Large intestine (tissue), 3 donors: ENCODE data around the gene POU2AF3. TPM values are rescaled to one million over a fixed set of nuclear protein-coding genes. Genes with fewer than 3 reads are reported as not detected.
"Not testable (repeated sequence)": the region's sequence is repeated elsewhere in the genome, so short reads cannot be mapped to it uniquely, and the experiment has no call there.

Source experiments
- DNase-seq, 2 donors: peaks; one replicate each; pipeline versions ENCODE4 v3.0.0 to v3.0.0-alpha.2; 2013
- H3K27ac ChIP-seq: one replicate; pipeline ENCODE4 v1.5.1; 2013; ENCODE audit warnings: low read length
- H3K27me3 ChIP-seq: 2 replicates; pipeline ENCODE4 v1.6.1; 2013; ENCODE audit warnings: low read length; ENCODE audit not compliant: control insufficient read depth, insufficient read depth
- H3K36me3 ChIP-seq: 2 replicates; pipeline ENCODE4 v1.6.1; 2013; ENCODE audit warnings: low read length; ENCODE audit not compliant: control insufficient read depth, insufficient read depth
- H3K4me1 ChIP-seq: one replicate; pipeline ENCODE4 v1.6.1; 2013; ENCODE audit warnings: low read length; ENCODE audit not compliant: control insufficient read depth, insufficient read depth
- H3K4me3 ChIP-seq: one replicate; pipeline ENCODE4 v1.5.1; 2013; ENCODE audit warnings: low read length
- H3K9me3 ChIP-seq: one replicate; pipeline ENCODE4 v1.6.1; 2013; ENCODE audit warnings: mild to moderate bottlenecking, low read depth, low read length, moderate library complexity; ENCODE audit not compliant: control insufficient read depth
- WGBS: methylation state at CpG from one replicate; pipeline ENCODE4 v1.1.5; 2013; ENCODE audit warnings: low lambda C conversion rate; ENCODE audit not compliant: insufficient coverage; 5-methylcytosine and 5-hydroxymethylcytosine counted together
- polyA plus RNA-seq: library from polyadenylated mRNA; unstranded; fragments of 120-200 nt; gene quantifications from one replicate; pipeline ENCODE4 v1.2.1, GENCODE V29; 2013

Gene POU2AF3
- polyA plus RNA-seq, 1 donor: 17.2 TPM

DNA sequence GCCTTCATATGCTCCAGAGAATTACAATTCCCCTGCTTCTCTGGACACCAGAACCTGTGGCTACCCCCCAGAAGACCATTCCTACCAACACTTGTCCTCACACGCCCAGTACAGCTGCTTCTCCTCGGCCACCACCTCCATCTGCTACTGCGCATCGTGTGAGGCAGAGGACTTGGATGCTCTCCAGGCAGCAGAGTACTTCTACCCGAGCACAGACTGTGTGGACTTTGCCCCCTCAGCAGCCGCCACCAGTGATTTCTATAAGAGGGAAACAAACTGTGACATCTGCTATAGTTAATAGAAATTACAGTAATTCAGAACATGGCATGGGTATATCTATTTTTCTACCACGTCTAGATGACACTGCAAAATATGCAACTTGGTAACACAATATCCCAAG, 9.8 kb downstream of the POU2AF3 start:
- no peak overlapping the region for H3K4me3 ChIP-seq
- 0% methylated on average over 1 of the region's 7 CpGs for whole genome bisulfite sequencing
- peak; percentile 81 to 90 for DNase-seq
- peaks cover 14% of the 10 kb centered on the region for H3K4me1 ChIP-seq
- H3K9me3 ChIP-seq: no peaks in the 10 kb centered on the region
- no peaks in the 10 kb centered on the region for H3K27me3 ChIP-seq
- no peak overlapping the region for H3K27ac ChIP-seq
- no peaks in the 10 kb centered on the region for H3K36me3 ChIP-seq

DNA sequence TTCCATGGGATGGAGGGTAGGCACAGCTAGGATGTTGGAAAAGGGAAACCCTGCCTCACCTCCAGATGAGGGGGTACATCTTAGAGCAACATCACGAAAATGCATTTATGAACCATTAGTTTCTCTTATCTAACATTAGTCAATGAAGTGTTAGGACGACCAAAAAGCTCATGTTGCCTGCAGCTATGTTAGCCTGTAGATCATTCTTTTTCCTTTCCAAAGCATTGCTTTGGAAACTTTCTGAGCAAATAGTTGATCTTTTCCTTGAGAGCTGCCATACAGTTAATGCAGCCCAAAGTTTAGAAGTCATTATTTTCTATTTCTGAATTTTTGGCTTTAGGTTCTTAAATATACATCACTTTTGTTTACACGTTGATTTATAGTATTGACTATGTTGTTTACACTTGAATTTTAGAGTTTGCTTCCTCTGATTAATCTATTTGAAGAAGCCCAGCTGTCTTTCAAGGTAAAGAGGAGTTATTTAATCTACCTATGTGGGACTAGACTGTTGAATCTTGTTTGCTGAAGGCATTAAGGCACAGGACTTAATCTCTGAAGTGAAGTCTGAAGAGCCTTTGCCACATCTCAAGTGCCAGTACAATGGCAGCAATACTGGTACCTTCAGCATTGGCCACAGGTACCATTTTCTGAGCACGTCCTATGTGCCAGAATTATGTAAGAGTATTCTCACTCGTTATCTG, 11.0 kb downstream of the POU2AF3 start:
- H3K27ac ChIP-seq: no peak overlapping the region
- H3K4me1 ChIP-seq: peaks cover 8% of the 10 kb centered on the region
- H3K36me3 ChIP-seq: no peaks in the 10 kb centered on the region
- WGBS: 52% methylated on average over 3 of the region's 5 CpGs
- H3K27me3 ChIP-seq: no peaks in the 10 kb centered on the region
- H3K4me3 ChIP-seq: no peak overlapping the region
- no peaks in the 10 kb centered on the region for H3K9me3 ChIP-seq
- DNase-seq: no peak

DNA sequence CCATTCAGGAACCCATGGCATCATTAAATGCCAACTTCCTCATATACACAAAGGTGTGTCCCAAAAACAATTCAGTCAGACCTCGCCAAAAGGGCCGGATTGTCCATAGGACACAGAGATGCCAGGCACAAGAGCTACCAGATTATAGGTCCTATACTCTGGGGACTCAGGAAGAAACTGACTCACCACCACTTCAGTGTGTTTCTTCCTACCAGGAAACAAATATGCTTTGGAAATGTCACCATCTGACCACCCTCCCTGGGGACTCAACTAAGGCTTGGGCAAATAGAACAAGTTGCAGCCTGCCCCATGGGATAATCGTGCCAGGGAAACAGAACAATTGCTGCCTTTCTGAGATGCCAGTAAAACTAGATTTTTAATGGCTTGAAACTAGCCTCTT, 11.7 kb downstream of the POU2AF3 start:
- no peak for DNase-seq
- no peak overlapping the region for H3K4me3 ChIP-seq
- H3K36me3 ChIP-seq: no peaks in the 10 kb centered on the region
- peaks cover 8% of the 10 kb centered on the region for H3K4me1 ChIP-seq
- H3K27ac ChIP-seq: no peak overlapping the region
- H3K27me3 ChIP-seq: no peaks in the 10 kb centered on the region
- H3K9me3 ChIP-seq: no peaks in the 10 kb centered on the region
- no CpG with 5 or more reads among the region's 3 CpGs for WGBS

DNA sequence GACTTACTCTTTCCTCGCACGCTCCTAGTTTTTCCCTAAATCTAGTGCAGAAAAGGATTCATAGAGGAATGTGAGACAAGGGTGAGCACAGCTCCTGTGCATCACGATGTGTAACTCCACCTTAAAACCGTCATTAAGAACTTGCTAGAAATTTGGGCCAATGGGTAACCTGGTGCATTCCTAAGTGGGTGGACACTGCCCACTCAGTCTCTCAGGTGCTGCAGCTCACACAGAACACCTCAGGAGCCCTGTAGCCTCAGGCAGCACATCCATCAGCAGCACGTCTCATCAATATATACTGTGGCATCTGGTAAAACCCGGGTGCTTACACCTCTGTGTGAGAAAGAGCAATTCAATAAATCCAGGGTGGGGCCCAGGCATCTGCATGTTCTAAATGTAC, 12.4 kb downstream of the POU2AF3 start:
- WGBS: no CpG with 5 or more reads among the region's 6 CpGs
- H3K4me3 ChIP-seq: no peak overlapping the region
- DNase-seq: no peak

DNA sequence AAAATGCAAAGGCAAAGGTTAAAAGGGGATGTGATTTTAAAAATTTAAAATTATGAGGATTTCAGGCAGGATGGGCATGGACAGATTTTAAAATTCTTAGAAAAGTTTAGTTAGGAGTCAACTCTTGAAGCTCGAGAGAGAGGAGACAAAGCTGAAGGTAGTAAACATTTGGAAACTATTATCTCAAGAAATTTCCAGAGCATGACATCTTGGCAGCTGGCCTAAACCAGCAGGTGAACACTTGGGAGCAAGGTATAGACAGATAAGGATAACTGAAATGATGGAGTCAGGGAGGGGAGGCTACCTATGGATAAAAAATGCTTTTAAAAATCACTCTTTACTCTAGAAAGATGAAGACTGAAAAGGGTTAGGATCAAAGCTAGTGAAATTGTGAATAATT, 13.7 kb downstream of the POU2AF3 start:
- no peaks in the 10 kb centered on the region for H3K9me3 ChIP-seq
- no peak overlapping the region for H3K4me3 ChIP-seq
- 20% methylated on average over 1 of the region's 1 CpG for WGBS
- peak in 1 of 2 donors; percentile 73 for DNase-seq
- no peaks in the 10 kb centered on the region for H3K27me3 ChIP-seq
- no peaks in the 10 kb centered on the region for H3K36me3 ChIP-seq
- H3K27ac ChIP-seq: no peak overlapping the region
- peaks cover 8% of the 10 kb centered on the region for H3K4me1 ChIP-seq

More for the DNA sequence above, 12.4 kb downstream of the POU2AF3 start:
- H3K4me1 ChIP-seq: peaks cover 8% of the 10 kb centered on the region
- no peak overlapping the region for H3K27ac ChIP-seq
- no peaks in the 10 kb centered on the region for H3K9me3 ChIP-seq
- no peaks in the 10 kb centered on the region for H3K36me3 ChIP-seq
- no peaks in the 10 kb centered on the region for H3K27me3 ChIP-seq

DNA sequence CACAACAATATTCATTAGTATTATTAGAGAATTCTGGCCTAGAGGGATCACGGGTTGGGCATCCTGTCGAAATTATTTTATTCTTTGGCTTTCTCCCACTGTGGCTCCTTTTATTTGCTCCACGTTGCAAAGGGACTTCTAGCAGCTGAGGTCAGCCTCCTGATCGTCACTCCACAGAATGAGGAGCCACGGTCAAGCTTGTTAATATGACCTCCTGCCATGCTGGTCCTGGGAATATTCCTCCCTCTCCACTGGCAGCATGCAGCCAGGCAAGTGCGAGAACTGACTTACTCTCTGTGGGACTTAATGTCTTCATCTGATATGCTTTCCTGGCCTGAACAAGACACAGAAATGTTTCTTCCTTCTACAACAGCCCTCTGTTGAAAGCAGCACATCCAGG, 20.9 kb downstream of the POU2AF3 start:
- H3K27me3 ChIP-seq: no peaks in the 10 kb centered on the region
- no CpG with 5 or more reads among the region's 6 CpGs for WGBS
- H3K4me1 ChIP-seq: peaks cover 12% of the 10 kb centered on the region
- no peak overlapping the region for H3K27ac ChIP-seq
- no peak for DNase-seq
- no peaks in the 10 kb centered on the region for H3K9me3 ChIP-seq
- H3K36me3 ChIP-seq: no peaks in the 10 kb centered on the region
- no peak overlapping the region for H3K4me3 ChIP-seq

DNA sequence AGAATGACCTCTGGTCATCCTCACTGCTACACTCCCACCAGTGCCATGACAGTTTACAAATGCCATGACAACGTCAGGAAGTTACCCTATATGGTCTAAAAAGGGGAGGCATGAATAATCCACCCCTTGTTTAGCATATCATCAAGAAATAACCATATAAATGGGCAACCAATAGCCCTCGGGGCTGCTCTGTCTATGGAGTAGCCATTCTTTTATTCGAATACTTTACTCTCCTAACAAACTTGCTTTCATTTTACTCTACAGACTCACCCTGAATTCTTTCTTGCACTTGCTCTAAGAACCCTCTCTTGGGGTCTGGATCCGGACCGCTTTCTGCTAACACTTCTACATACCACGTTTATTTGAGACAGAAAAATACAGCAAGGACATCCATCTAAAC, 21.9 kb downstream of the POU2AF3 start:
- not testable (repeated sequence) for H3K4me3 ChIP-seq, H3K9me3 ChIP-seq, H3K27me3 ChIP-seq, H3K27ac ChIP-seq, DNase-seq, H3K36me3 ChIP-seq
- peaks cover 12% of the 10 kb centered on the region for H3K4me1 ChIP-seq
- WGBS: 100% methylated on average over 1 of the region's 6 CpGs

DNA sequence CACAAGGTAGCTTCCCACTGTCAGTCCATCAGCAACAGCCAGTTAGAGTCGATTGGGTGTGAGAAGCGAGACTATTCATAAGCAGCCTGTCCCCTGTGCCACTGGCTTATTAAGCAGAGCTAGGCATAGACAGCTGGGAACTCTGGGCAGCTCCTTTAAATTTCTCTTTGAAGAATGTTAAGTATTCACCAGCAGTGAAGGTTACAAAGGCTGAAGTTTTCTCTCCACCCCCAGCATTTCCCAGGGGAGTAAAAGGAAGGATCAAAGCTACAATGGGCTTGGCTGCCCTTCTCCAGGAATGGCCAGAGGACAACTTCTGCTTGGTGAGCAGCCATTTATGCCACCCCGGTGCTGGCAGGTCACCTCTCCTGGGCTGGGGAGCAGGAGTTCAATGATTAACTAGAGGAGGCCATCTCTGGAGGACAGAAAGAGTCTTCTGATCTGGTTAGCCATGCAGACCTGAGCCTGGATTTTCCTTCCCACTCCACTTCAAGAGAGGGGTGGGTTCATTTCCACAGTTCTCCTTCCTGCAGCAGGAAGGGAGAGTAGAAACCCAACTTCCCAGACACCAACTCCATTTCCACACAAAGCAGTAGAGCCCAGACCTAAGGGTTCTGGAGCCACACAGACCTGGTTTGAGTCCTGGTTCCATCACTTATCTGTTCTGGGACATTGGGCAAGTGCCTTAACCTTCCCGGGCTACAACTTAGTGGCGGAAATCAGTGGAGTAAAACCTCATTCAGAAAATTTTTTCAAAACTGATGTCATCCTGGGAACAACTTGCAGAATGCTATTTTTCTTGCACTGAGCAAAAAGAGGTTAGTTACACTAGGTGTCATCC, 22.6 kb downstream of the POU2AF3 start:
- peak overlapping the region; percentile 37 for H3K27ac ChIP-seq
- H3K27me3 ChIP-seq: no peaks in the 10 kb centered on the region
- 80% methylated on average over 1 of the region's 5 CpGs for WGBS

DNA sequence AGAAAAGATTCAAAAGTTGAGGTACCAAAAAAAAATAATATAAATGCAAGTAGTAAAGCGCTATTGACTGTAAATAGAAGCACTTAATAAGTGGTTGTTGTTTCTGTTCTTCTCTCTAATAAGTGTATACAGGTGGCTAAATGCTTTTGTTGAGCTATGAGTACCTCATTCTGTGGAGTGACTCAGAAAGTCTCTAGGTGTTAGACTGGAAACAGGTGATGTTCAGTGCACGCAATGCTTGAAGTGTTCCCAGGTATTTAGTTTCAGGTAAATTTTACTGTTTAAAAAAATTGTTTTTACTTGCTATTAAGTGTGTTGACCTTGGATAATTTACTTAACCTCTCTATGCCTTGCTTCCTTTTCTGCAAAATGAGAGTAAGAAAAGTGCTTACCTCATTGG, 24.2 kb downstream of the POU2AF3 start:
- peaks cover 12% of the 10 kb centered on the region for H3K4me1 ChIP-seq
- H3K27ac ChIP-seq: no peak overlapping the region
- no peak for DNase-seq
- no peak overlapping the region for H3K4me3 ChIP-seq
- no peaks in the 10 kb centered on the region for H3K9me3 ChIP-seq
- WGBS: 100% methylated on average over 1 of the region's 2 CpGs
- H3K27me3 ChIP-seq: no peaks in the 10 kb centered on the region
- H3K36me3 ChIP-seq: no peaks in the 10 kb centered on the region

More for the DNA sequence above, 22.6 kb downstream of the POU2AF3 start:
- no peaks in the 10 kb centered on the region for H3K36me3 ChIP-seq
- DNase-seq: peak in 1 of 2 donors; percentile 58
- no peak overlapping the region for H3K4me3 ChIP-seq
- no peaks in the 10 kb centered on the region for H3K9me3 ChIP-seq
- peaks cover 12% of the 10 kb centered on the region for H3K4me1 ChIP-seq

DNA sequence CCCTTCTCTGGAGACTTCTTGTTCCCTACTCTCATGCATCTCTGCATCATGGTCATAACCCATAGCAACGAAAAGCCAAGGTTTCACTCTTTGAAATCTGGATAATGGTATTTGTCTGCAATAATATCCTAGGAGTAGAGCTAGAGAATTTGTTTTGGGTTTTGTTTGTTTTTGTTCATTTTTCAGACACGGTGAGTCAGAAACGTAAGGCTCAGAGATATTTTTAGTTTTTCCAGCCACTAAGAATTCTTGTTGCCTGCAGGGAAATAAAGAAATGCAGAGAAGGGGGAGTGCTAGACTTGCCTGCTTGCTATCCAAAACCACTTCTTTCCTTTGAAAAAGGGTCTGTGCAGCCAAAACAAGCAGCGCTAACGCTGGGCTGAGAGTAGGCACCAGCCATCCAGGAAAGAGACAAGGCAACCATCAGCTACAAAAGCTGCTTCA, 26.0 kb downstream of the POU2AF3 start:
- Histone ChIP-seq H3K27ac (no peak overlapping the region), H3K27me3 (no peaks in the 10 kb centered on the region)
- WGBS: 70% methylated on average over 2 of the region's 5 CpGs

More for the DNA sequence above, 26.0 kb downstream of the POU2AF3 start:
- no peak for DNase-seq
- H3K4me3 ChIP-seq: no peak overlapping the region
- H3K4me1 ChIP-seq: peaks cover 12% of the 10 kb centered on the region
- H3K9me3 ChIP-seq: no peaks in the 10 kb centered on the region
- H3K36me3 ChIP-seq: no peaks in the 10 kb centered on the region
